Daoy (cell line): Measurements from ENCODE around the gene GDA. TPM values are rescaled to one million over a fixed set of nuclear protein-coding genes. Genes with fewer than 3 reads are reported as not detected.
"Not testable (repeated sequence)": the region's sequence is repeated elsewhere in the genome, so short reads cannot be mapped to it uniquely, and the experiment has no call there.

Experiments
- DNase-seq: peaks from one replicate; pipeline ENCODE4 v3.0.0-alpha.2; 2015; ENCODE audit warnings: low read depth
- total RNA-seq: library from RNA; depleted of rRNA; stranded (reverse); fragments of >200 nt; shearing (Covaris generic); gene quantifications from 2 replicates; pipeline ENCODE4 v1.2.3, GENCODE V29; 2014; rRNA removed

Gene GDA
- total RNA-seq, 1 experiment from 2014 or later, result 3.7 TPM

DNA sequence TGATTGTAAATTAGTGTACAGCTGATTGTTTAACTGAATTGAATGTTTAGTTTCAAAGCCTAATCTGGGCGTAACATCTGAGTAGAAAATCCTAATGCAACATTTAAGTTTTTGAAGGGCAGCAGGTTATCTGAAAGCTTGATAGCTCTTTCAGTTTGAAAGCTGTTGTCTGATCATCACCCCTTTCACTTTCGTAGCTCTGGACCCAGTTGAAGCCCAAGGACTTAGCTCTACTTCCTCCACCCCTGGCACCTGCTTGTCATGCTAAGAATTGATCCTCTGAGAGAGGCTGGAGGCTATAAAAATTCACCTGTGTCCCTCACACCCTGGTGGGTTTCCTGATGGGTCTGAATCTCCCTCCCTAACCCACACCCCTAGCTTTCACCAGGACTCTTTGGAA, 129.7 kb downstream of the GDA start:
- no peak for DNase-seq

DNA sequence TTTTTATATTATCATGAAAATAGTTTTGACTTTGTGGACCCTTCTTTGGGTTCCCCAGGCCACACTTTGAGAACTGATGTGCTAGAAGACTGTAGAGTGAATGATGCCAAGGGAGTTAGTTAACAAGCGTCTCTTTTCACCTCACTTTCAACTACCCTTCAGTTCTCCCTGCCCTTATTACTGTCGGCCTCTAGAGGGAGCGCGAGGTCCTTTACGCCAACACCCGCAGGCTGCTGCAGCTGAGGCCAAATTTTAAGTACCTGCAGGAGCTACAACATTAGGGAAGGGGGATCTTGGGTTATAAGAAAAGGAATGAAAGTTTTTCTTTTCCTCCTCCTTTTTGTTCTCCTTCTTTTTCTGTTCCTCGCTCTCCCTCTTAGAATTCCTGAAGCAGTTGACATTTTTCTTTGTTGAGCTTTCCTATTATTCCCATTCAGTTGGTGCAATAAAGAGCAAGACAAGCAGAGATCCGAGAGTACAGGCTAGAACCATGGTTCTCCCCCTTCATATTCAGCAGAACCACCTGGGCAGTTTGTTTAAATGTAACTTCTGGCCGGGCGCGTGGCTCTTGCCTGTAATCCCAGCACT, 131.8 kb downstream of the GDA start:
- DNase-seq, result peak; percentile 77

DNA sequence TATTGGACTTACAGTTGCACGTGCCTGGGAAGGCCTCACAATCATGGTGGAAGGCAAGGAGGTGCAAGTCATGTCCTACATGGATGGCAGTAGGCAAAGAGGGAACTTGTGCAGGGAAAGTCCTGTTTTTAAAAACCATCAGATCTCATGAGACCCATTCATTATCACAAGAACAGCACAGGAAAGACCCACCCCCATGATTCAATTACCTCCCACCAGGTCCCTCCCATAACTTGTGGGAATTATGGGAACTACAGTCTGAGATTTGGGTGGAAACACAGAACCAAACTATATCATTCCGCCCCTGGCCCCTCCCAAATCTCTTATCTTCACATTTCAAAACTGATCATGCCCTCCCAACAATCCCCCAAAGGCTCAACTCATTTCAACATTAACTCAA, 140.2 kb downstream of the GDA start:
- DNase-seq, result no peak

DNA sequence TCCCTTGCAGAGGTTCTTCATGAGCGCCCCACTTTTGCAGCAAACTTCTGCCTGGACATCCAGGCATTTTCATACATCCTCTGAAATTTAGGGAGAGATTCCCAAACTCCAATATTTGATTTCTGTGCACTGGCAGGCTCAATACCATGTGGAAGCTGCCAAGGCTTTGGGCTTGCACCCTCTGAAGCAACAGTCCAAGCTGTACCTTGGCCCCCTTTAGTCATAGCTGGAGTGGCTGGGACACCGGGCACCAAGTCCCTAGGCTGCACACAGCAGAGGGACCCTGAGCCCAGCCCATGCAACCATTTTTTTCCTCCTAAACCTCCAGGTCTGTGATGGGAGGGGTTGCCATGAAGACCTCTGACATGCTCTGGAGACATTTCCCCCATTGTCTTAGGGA, 141.1 kb downstream of the GDA start:
- no peak for DNase-seq

DNA sequence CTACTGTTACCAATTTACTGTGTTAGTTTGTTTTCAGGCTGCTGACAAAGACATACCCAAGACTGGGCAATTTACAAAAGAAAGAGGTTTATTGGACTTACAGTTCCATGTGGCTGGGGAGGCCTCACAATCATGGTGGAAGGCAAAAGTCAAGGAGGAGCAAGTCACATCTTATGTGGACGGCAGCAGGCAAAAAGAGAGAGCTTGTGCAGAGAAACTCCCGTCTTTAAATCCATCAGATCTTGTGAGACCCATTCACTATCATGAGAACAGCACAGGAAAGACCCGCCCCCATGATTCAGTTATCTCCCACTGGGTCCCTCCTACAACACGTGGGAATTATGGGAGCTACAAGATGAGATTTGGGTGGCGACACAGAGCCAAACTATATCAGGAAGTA, 142.3 kb downstream of the GDA start:
- not testable (repeated sequence) for DNase-seq

DNA sequence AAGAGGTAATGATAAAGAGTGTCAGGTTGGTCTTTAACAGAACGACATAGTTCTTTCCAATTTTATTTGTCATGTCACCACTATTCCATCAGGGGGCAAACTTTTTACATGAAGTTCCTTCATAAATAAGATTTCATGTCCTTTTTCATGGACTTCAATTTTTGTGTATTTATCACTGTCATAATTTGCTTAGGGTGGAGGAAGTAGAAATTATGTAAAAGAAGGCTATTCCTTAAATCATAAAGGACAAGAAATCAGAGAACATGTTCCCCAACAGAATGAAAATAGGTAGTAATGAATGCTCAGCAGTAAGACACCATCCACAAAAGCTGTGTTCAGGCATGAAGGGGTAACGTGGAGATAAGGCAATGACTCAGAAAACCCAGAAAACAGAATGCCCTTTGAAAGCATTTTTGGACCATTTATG, 143.0 kb downstream of the GDA start:
- DNase-seq, result peak; percentile 32

DNA sequence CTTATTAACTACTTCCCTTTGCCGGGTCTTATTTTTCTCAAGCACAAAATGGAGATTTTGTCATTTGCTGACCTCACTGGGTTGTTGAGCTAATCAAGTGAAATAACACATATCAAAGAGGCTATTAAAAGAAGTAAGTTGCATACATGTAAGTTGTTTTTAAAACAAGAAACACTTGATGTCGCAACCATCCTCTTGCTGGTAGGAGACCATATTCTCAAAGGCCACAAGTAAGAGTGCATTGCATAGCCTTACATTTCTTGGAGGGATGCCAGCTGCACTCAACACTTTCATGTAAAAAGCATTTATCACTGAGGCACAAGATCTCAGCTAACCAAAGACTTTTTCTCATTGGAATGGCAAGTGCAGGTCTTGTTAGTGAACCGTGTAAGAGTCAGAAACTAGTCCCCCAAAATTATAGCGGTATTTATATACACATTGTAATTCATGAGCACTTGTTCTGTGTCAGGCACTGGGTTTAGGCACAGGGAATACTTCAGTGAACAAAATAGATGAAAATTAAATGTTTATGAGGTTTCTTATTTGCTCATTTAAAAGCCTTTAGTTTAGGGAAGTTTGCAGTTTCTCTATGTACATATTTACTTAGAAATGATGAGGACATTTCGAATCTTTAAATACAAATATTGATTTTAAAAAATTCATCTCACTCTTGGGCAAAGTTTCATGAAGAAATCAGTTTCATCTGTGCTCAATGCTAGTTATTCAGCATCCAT, 143.8 kb downstream of the GDA start:
- DNase-seq, result peak; percentile 62

DNA sequence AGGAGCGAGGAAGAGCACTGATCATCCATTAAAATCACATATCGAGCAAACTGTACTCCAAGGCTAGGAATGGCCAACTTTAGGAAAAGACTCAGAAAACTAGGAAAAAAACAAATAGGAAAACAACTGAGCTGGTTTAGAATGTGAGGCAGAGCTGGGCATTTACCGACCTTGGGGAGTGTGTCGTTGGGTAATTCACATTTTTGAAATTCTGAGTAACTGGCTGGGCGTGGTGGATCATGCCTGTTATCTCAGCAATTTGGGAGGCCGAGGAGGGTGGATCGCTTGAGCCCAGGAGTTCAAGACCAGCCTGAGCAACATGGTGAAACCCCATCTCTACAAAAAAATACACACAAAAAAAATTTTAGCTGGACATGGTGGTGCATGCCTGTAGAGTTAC, 145.7 kb downstream of the GDA start:
- peak; percentile 13 for DNase-seq

DNA sequence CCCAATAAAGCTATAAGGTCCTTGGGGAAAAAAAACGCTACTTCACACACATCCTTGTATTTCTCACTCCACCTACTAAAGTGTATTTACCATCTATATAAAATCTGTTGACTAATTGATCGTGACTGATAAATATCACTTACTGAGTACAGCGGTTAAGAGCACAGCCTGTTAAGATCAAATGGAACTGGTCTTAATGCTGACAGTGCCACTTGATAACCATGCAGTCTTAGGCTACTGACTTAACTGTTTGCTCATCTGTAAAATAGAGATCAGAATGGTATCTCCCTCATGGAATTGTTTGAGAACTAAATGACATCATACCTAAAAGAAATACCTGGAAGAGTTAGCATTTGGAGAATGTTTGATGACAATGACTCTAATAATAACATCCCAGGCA, 148.3 kb downstream of the GDA start:
- DNase-seq, result no peak

DNA sequence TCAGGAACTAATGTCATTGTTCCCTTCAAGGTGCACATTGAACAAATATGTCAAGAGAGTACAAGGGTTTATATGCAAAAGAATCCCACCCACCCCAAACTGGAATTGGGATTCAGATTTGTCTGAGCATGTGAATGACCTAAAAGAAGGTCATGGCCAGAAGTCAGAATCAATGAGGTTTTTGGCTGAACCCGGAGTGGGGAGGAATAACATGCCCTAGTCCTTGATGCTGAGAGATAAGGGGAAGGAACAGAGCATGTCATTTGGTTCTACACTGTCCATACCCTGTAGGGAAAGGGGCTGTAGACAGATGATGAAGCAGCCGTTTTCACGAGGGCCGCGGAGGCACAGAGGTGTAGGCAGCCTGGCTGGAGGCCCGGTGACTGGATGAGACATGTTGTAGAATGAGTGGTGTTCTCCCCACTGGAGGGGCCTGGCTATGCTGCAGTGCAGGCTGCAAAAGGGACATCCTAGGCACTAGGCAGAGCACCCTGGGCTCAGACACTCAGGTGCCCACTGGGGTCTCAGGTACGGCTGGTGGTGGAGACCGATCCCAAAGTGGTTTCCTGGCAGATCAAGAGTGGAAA, 149.9 kb downstream of the GDA start:
- no peak for DNase-seq

DNA sequence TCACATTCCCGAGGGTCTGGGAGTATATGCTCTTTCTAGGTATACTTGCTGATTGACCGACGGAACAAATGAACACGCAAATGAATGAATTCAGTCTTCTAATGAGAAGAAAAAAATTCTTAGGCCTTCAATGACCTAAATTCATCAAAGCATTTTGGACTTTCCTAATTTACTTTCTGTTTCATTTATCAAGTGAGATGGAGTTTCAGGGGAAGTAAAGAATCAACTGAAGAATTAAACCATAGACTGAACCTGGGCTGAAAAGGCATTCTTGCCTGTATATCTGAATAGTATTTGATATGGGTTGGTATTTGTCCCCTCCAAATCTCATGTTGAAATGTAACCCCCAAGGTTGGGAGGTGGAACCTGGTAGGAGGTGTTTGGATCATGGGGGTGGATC, 151.6 kb downstream of the GDA start:
- DNase-seq, result no peak

Other genes starting within 250 kb of the GDA start
- 21.4 and 24.9 TPM in 2 replicates for gene ABHD17B, start 238.2 kb upstream of the GDA start, total RNA-seq
- 28.6 and 66.3 TPM in 2 replicates for gene C9orf85, start 237.8 kb upstream of the GDA start, total RNA-seq
- gene C9orf57, start 88.8 kb upstream of the GDA start, total RNA-seq, result not detected in 2 replicates
- 113 and 114 TPM in 2 replicates for gene ZFAND5, start 215.8 kb downstream of the GDA start, total RNA-seq